H9 (cell line): ENCODE results near the gene POLH. TPM values are rescaled to one million over a fixed set of nuclear protein-coding genes. Genes with fewer than 3 reads are reported as not detected.

Experiments
- DNase-seq: peaks from one replicate; pipeline ENCODE4 v3.0.0-alpha.2; 2017
- H2AFZ ChIP-seq: one replicate; pipeline ENCODE4 v1.6.1; 2013; ENCODE audit warnings: mild to moderate bottlenecking, low read length, control low read depth, moderate library complexity
- H2AK5ac ChIP-seq: 2 replicates; pipeline ENCODE4 v1.6.1; 2013; ENCODE audit warnings: low read length, control low read depth, mixed read lengths; ENCODE audit not compliant: insufficient read length
- H2BK120ac ChIP-seq: one replicate; pipeline ENCODE4 v1.6.1; 2013; ENCODE audit warnings: low read depth, mild to moderate bottlenecking, low read length, control low read depth, inconsistent platforms; ENCODE audit not compliant: poor library complexity, severe bottlenecking
- H2BK12ac ChIP-seq: 2 replicates; pipeline ENCODE4 v1.6.1; 2013; ENCODE audit warnings: low read length, control low read depth, mixed read lengths, low read depth; ENCODE audit not compliant: insufficient read length
- H2BK15ac ChIP-seq: 2 replicates; pipeline ENCODE4 v1.6.1; 2013; ENCODE audit warnings: low read depth, low read length, control low read depth
- H2BK20ac ChIP-seq: one replicate; pipeline ENCODE4 v1.6.1; 2013; ENCODE audit warnings: low read depth, mild to moderate bottlenecking, low read length, control low read depth, inconsistent platforms; ENCODE audit not compliant: poor library complexity, severe bottlenecking
- H2BK5ac ChIP-seq: 2 replicates; pipeline ENCODE4 v1.6.1; 2013; ENCODE audit warnings: low read length, control low read depth, mixed read lengths; ENCODE audit not compliant: insufficient read length
- H3K14ac ChIP-seq: 2 replicates; pipeline ENCODE4 v1.6.1; 2013; ENCODE audit warnings: low read length, control low read depth; ENCODE audit not compliant: insufficient read depth
- H3K18ac ChIP-seq: 2 replicates; pipeline ENCODE4 v1.6.1; 2013; ENCODE audit warnings: low read depth, mild to moderate bottlenecking, mixed read lengths, low read length, control low read depth; ENCODE audit not compliant: insufficient read length
- H3K23ac ChIP-seq: 2 replicates; pipeline ENCODE4 v1.6.1; 2013; ENCODE audit warnings: low read length, control low read depth, mixed read lengths, low read depth; ENCODE audit not compliant: insufficient read length
- H3K23me2 ChIP-seq: 2 replicates; pipeline ENCODE4 v1.6.1; 2013; ENCODE audit warnings: low read depth, mild to moderate bottlenecking, mixed read lengths, low read length, control low read depth; ENCODE audit not compliant: insufficient read length, poor library complexity, severe bottlenecking
- H3K27ac ChIP-seq: 2 replicates; pipeline ENCODE4 v1.5.1; 2013; ENCODE audit warnings: low read length, control low read depth, mixed read lengths, low read depth; ENCODE audit not compliant: insufficient read length
- H3K27me3 ChIP-seq: 2 replicates; pipeline ENCODE4 v1.6.1; 2013; ENCODE audit warnings: low read length, control low read depth, inconsistent platforms; ENCODE audit not compliant: insufficient read depth
- H3K4ac ChIP-seq: 2 replicates; pipeline ENCODE4 v1.6.1; 2013; ENCODE audit warnings: low read depth, mild to moderate bottlenecking, control low read depth, inconsistent platforms, low read length, moderate library complexity
- H3K4me1 ChIP-seq: 2 replicates; pipeline ENCODE4 v1.6.1; 2013; ENCODE audit warnings: low read length, control low read depth, inconsistent platforms; ENCODE audit not compliant: insufficient read depth
- H3K4me2 ChIP-seq: 2 replicates; pipeline ENCODE4 v1.6.1; 2013; ENCODE audit warnings: low read length, control low read depth, mixed read lengths; ENCODE audit not compliant: insufficient read length, insufficient read depth
- H3K56ac ChIP-seq: 2 replicates; pipeline ENCODE4 v1.6.1; 2013; ENCODE audit warnings: low read depth, mild to moderate bottlenecking, mixed read lengths, low read length, control low read depth; ENCODE audit not compliant: insufficient read length
- H3K79me1 ChIP-seq: 2 replicates; pipeline ENCODE4 v1.6.1; 2013; ENCODE audit warnings: low read depth, mild to moderate bottlenecking, moderate library complexity, low read length, control low read depth, inconsistent platforms; ENCODE audit not compliant: insufficient read depth, poor library complexity, severe bottlenecking
- H3K79me2 ChIP-seq: 2 replicates; pipeline ENCODE4 v1.6.1; 2013; ENCODE audit warnings: low read length, control low read depth, inconsistent platforms; ENCODE audit not compliant: insufficient read depth
- H3K9ac ChIP-seq: 2 replicates; pipeline ENCODE4 v1.6.1; 2013; ENCODE audit warnings: low read length, control low read depth, mixed read lengths; ENCODE audit not compliant: insufficient read length; ENCODE audit errors: extremely low read depth
- H3K9me3 ChIP-seq: one replicate; pipeline ENCODE4 v1.6.1; 2013; ENCODE audit warnings: low read depth, low read length, inconsistent platforms; ENCODE audit not compliant: control insufficient read depth
- H3T11ph ChIP-seq: one replicate; pipeline ENCODE4 v1.6.1; 2013; ENCODE audit warnings: mild to moderate bottlenecking, low read length, control low read depth, inconsistent platforms
- H4K20me1 ChIP-seq: one replicate; pipeline ENCODE4 v1.6.1; 2013; ENCODE audit not compliant: control insufficient read depth, insufficient read length, insufficient read depth
- H4K5ac ChIP-seq: 2 replicates; pipeline ENCODE4 v1.6.1; 2013; ENCODE audit warnings: low read depth, mild to moderate bottlenecking, mixed read lengths, low read length, control low read depth; ENCODE audit not compliant: insufficient read length
- H4K8ac ChIP-seq: replicated peaks from 2 replicates; pipeline ENCODE4 v1.6.1; 2013; ENCODE audit warnings: low read length, control low read depth, mixed read lengths, low read depth; ENCODE audit not compliant: insufficient read length
- H4K91ac ChIP-seq: 2 replicates; pipeline ENCODE4 v1.6.1; 2013; ENCODE audit warnings: low read depth, mild to moderate bottlenecking, moderate library complexity, mixed read lengths, low read length, control low read depth; ENCODE audit not compliant: insufficient read length
- H3K27ac Mint-ChIP-seq, 3 experiments: 2 replicates in 2 of 3; 3 replicates in 1 of 3; pipeline ENCODE4 v1.8.0; 2020 to 2021; ENCODE audit warnings: mixed read lengths in 3 of 3, mild to moderate bottlenecking in 1 of 3, moderate library complexity in 1 of 3
- H3K27me3 Mint-ChIP-seq: 2 replicates; pipeline ENCODE4 v1.8.0; 2021; ENCODE audit warnings: low read depth, mild to moderate bottlenecking, moderate library complexity, mixed read lengths
- H3K36me3 Mint-ChIP-seq, 3 experiments: 2 replicates in 2 of 3; 3 replicates in 1 of 3; pipeline ENCODE4 v1.8.0; 2020 to 2021; ENCODE audit warnings: low read depth in 3 of 3, mixed read lengths in 3 of 3; ENCODE audit not compliant: insufficient read depth in 1 of 3
- H3K4me1 Mint-ChIP-seq, 2 experiments: 2 replicates each; pipeline ENCODE4 v1.8.0; 2020; ENCODE audit warnings: mixed read lengths in 2 of 2
- H3K4me3 Mint-ChIP-seq, 2 experiments: 2 replicates in 1 of 2; 3 replicates in 1 of 2; pipeline ENCODE4 v1.8.0; 2020 to 2021; ENCODE audit warnings: mild to moderate bottlenecking in 2 of 2, mixed read lengths in 2 of 2, moderate library complexity in 1 of 2
- H3K9me3 Mint-ChIP-seq, 2 experiments: 2 replicates in 1 of 2; 3 replicates in 1 of 2; pipeline ENCODE4 v1.8.0; 2020; ENCODE audit warnings: mild to moderate bottlenecking in 2 of 2, mixed read lengths in 2 of 2, moderate library complexity in 1 of 2
- WGBS: extraction: QIAGEN DNeasy Blood & Tissue Kit; methylation state at CpG from one replicate; pipeline ENCODE4 v1.1.7; 2013; ENCODE audit warnings: missing lambda C conversion rate, low lambda C conversion rate, mixed read lengths; ENCODE audit not compliant: insufficient read length; ENCODE audit errors: extremely low coverage; 5-methylcytosine and 5-hydroxymethylcytosine counted together
- total RNA-seq: library from RNA; stranded (reverse); gene quantifications from 2 replicates; pipeline ENCODE4 v1.2.1, GENCODE V29; 2021
- TF ChIP-seq, protein P1 (sequence below): fragments of 200-600 bp; sonication (generic); conservative IDR thresholded peaks from 3 replicates; pipeline ENCODE4 v1.8.0; 2021; ENCODE audit warnings: antibody characterized with exemption, mild to moderate bottlenecking

The POLH gene
- total RNA-seq, 1 experiment from 2014 or later: 12.6 TPM

GRCh38 chr6:43544461-43544860 is 31.5 kb upstream of the POLH start:
- Histone ChIP-seq H3K14ac (no peak overlapping the region), H3T11ph (no peak overlapping the region), H3K9me3 (no peaks in the 10 kb centered on the region)

More at GRCh38 chr6:43544461-43544860, 31.5 kb upstream of the POLH start:
- Histone ChIP-seq H2BK20ac (no peak overlapping the region), H2BK15ac (no peak overlapping the region), H2BK120ac (no peak overlapping the region), H4K5ac (no peak overlapping the region), H3K27me3 (no peaks in the 10 kb centered on the region), H3K18ac (no peak overlapping the region), H4K91ac (no peak overlapping the region), H3K9ac (no peak overlapping the region), H3K4me2 (no peak overlapping the region), H2BK12ac (no peak overlapping the region), H3K4ac (no peak overlapping the region), H3K23me2 (no peaks in the 10 kb centered on the region), H2AK5ac (no peak overlapping the region), H3K56ac (no peak overlapping the region), H2AFZ (no peak overlapping the region), H3K23ac (no peak overlapping the region), H4K20me1 (no peaks in the 10 kb centered on the region), H4K8ac (no peak overlapping the region), H3K4me1 (no peaks in the 10 kb centered on the region), H3K79me2 (no peaks in the 10 kb centered on the region), H2BK5ac (no peak overlapping the region), H3K79me1 (no peaks in the 10 kb centered on the region), H3K27ac (no peak overlapping the region)
- Mint-ChIP-seq H3K27me3 (no peaks in the 10 kb centered on the region), H3K4me3 (no peak overlapping the region), H3K4me1 (no peaks in the 10 kb centered on the region), H3K9me3 (no peaks in the 10 kb centered on the region), H3K36me3 (peaks cover 46 to 81% (median 68%) of the 10 kb centered on the region in 3 experiments; a peak in 6 of 7 replicates), H3K27ac (no peak overlapping the region)
- no peak for DNase-seq
- no CpG with 5 or more reads among the region's 4 CpGs for WGBS
- TF ChIP-seq, protein P1, sequence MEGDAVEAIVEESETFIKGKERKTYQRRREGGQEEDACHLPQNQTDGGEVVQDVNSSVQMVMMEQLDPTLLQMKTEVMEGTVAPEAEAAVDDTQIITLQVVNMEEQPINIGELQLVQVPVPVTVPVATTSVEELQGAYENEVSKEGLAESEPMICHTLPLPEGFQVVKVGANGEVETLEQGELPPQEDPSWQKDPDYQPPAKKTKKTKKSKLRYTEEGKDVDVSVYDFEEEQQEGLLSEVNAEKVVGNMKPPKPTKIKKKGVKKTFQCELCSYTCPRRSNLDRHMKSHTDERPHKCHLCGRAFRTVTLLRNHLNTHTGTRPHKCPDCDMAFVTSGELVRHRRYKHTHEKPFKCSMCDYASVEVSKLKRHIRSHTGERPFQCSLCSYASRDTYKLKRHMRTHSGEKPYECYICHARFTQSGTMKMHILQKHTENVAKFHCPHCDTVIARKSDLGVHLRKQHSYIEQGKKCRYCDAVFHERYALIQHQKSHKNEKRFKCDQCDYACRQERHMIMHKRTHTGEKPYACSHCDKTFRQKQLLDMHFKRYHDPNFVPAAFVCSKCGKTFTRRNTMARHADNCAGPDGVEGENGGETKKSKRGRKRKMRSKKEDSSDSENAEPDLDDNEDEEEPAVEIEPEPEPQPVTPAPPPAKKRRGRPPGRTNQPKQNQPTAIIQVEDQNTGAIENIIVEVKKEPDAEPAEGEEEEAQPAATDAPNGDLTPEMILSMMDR: no peak
